Measurements from ENCODE around the gene TMEM178A.

TMEM178A gene

GRCh38 chr2:39684464-39684863 is 18.7 kb downstream of the TMEM178A start:
- no peak for DNase-seq (ENCODE audit: low read depth)
- no peak for TF ChIP-seq CTCF (IDR thresholded peaks at IDR 0.05; ENCODE audit: control insufficient read depth, extremely low read depth, insufficient read depth)
- H3K4me3 ChIP-seq (ENCODE audit: low read depth, low read length), result no peak overlapping the region

- no peak overlapping the region for H3K4me3 ChIP-seq (ENCODE audit: low read depth, low read length)
- no peak for TF ChIP-seq CTCF (IDR thresholded peaks at IDR 0.05; ENCODE audit: control insufficient read depth, extremely low read depth, insufficient read depth)
- DNase-seq (ENCODE audit: low read depth), result no peak
These were observed 19.4 kb downstream of the TMEM178A start for GRCh38 chr2:39685126-39685525.

- DNase-seq (ENCODE audit: low read depth), result no peak
- no peak overlapping the region for H3K4me3 ChIP-seq (ENCODE audit: low read depth, low read length)
- no peak for TF ChIP-seq CTCF (IDR thresholded peaks at IDR 0.05; ENCODE audit: control insufficient read depth, extremely low read depth, insufficient read depth)
These were observed 20.7 kb downstream of the TMEM178A start for GRCh38 chr2:39686456-39686855.

- no peak for DNase-seq (ENCODE audit: low read depth)
- no peak for TF ChIP-seq CTCF (IDR thresholded peaks at IDR 0.05; ENCODE audit: control insufficient read depth, extremely low read depth, insufficient read depth)
- no peak overlapping the region for H3K4me3 ChIP-seq (ENCODE audit: low read depth, low read length)
These were observed 22.5 kb downstream of the TMEM178A start for GRCh38 chr2:39688181-39688580.

- no peak overlapping the region for H3K4me3 ChIP-seq (ENCODE audit: low read depth, low read length)
- TF ChIP-seq CTCF (IDR thresholded peaks at IDR 0.05; ENCODE audit: control insufficient read depth, extremely low read depth, insufficient read depth), result no peak
- DNase-seq (ENCODE audit: low read depth), result no peak
These were observed 23.6 kb downstream of the TMEM178A start for GRCh38 chr2:39689272-39689841.

- DNase-seq (ENCODE audit: low read depth), result no peak
- no peak overlapping the region for H3K4me3 ChIP-seq (ENCODE audit: low read depth, low read length)
- TF ChIP-seq CTCF (IDR thresholded peaks at IDR 0.05; ENCODE audit: control insufficient read depth, extremely low read depth, insufficient read depth), result no peak
These were observed 24.2 kb downstream of the TMEM178A start for GRCh38 chr2:39689876-39690275.

- no peak overlapping the region for H3K4me3 ChIP-seq (ENCODE audit: low read depth, low read length)
- DNase-seq (ENCODE audit: low read depth), result no peak
- TF ChIP-seq CTCF (IDR thresholded peaks at IDR 0.05; ENCODE audit: control insufficient read depth, extremely low read depth, insufficient read depth), result no peak
These were observed 27.5 kb downstream of the TMEM178A start for GRCh38 chr2:39693245-39693644.

All from LNCaP clone FGC (cell line).